K562 (cell line): ENCODE results near the gene EYA4. TPM values are rescaled to one million over a fixed set of nuclear protein-coding genes. Genes with fewer than 3 reads are reported as not detected.

Source experiments
- ATAC-seq: fragments of 200-7000 bp; cut with Tn5 transposase; 3 replicates; pipeline ENCODE4 v1.9.1; 2020; ENCODE audit warnings: moderate library complexity
- BruUV-seq: library from RNA; stranded (reverse); fragments of 400-500 nt; replicated peaks from 2 replicates; lab custom pipeline; 2021; lab: Mats Ljungman, UMichigan
- CTCF ChIA-PET: fragments of 300-600 bp; formaldehyde crosslinking; extraction: SDS; loops from one replicate; lab custom pipeline; 2021; ENCODE audit warnings: low intra/inter-chr PET ratio; lab: Yijun Ruan, JAX
- POLR2A ChIA-PET: fragments of 300-600, 350-650 bp; sonication (Branson Sonifier 250); formaldehyde crosslinking; extraction: SDS; loops from one replicate; lab custom pipeline; 2021; ENCODE audit warnings: antibody characterized with exemption, inconsistent platforms; lab: Yijun Ruan, JAX
- DNase-seq, 4 experiments: peaks; one replicate each; pipeline versions ENCODE4 v3.0.0 to v3.0.0-alpha.2; 2011 to 2018; ENCODE audit warnings: low spot score in 3 of 4, mixed read lengths in 3 of 4; ENCODE audit errors: extremely low read depth in 1 of 4
- FAIRE-seq: peaks from 2 replicates; lab custom pipeline; 2011; peaks lifted over from hg19 to GRCh38; lab: Jason Lieb, UNC
- H2AFZ ChIP-seq: 2 replicates; pipeline ENCODE4 v1.6.0; 2011; ENCODE audit warnings: low read depth, low read length, control low read depth, inconsistent platforms
- H3K27ac ChIP-seq: fragments of 200-600 bp; 3 replicates; pipeline ENCODE4 v1.8.0; 2011; ENCODE audit warnings: low read depth, mild to moderate bottlenecking, control low read depth, inconsistent platforms, low read length, moderate library complexity, mixed read lengths; ENCODE audit errors: extremely low read depth
- H3K27me3 ChIP-seq, 2 experiments: fragments of 300-600 bp in 1 of 2; 2 replicates in 1 of 2; 3 replicates in 1 of 2; pipeline versions ENCODE4 v1.6.0 to v1.8.0; 2011; ENCODE audit warnings: inconsistent platforms in 2 of 2, low read length in 2 of 2, mild to moderate bottlenecking in 1 of 2, mixed read lengths in 1 of 2, moderate library complexity in 1 of 2; ENCODE audit not compliant: control insufficient read depth in 2 of 2, insufficient read depth in 2 of 2
- H3K36me3 ChIP-seq: fragments of 300-600 bp; 3 replicates; pipeline ENCODE4 v1.8.0; 2011; ENCODE audit warnings: mild to moderate bottlenecking, low read length, inconsistent platforms; ENCODE audit not compliant: control insufficient read depth, insufficient read depth
- H3K4me1 ChIP-seq, 2 experiments: fragments of 200-600 bp in 1 of 2; replicated peaks in 1 of 2; 2 replicates in 1 of 2; 3 replicates in 1 of 2; pipeline versions ENCODE4 v1.5.1 to v1.8.0; 2011; ENCODE audit warnings: inconsistent platforms in 2 of 2, low read length in 2 of 2, mild to moderate bottlenecking in 1 of 2, mixed read lengths in 1 of 2, moderate library complexity in 1 of 2; ENCODE audit not compliant: control insufficient read depth in 2 of 2, insufficient read depth in 2 of 2
- H3K4me2 ChIP-seq: 2 replicates; pipeline ENCODE4 v1.6.1; 2011; ENCODE audit warnings: low read length, control low read depth, inconsistent platforms, mixed read lengths; ENCODE audit not compliant: insufficient read depth
- H3K4me3 ChIP-seq: fragments of 200-600 bp; sonication (generic), shearing (Covaris generic); 2 replicates; pipeline ENCODE4 v1.5.1; 2016; ENCODE audit warnings: control low read depth, inconsistent platforms
- H3K79me2 ChIP-seq: fragments of 200-600 bp; 3 replicates; pipeline ENCODE4 v1.8.0; 2011; ENCODE audit warnings: low read length, inconsistent platforms; ENCODE audit not compliant: control insufficient read depth, insufficient read depth
- H3K9ac ChIP-seq, 2 experiments: 2 replicates each; pipeline versions ENCODE4 v1.6.0 to v1.6.1; 2011; ENCODE audit warnings: low read depth in 2 of 2, low read length in 2 of 2, control low read depth in 1 of 2, inconsistent platforms in 1 of 2, mild to moderate bottlenecking in 1 of 2, mixed read lengths in 1 of 2; ENCODE audit not compliant: insufficient read depth in 1 of 2
- H3K9me1 ChIP-seq: one replicate; pipeline ENCODE4 v1.6.0; 2011; ENCODE audit warnings: inconsistent platforms, mild to moderate bottlenecking, low read length, moderate library complexity; ENCODE audit not compliant: control insufficient read depth, insufficient read depth
- H3K9me3 ChIP-seq: replicated peaks from 2 replicates; pipeline ENCODE4 v1.5.1; 2011; ENCODE audit warnings: low read depth, low read length, inconsistent platforms; ENCODE audit not compliant: control insufficient read depth, insufficient read depth
- H4K20me1 ChIP-seq: replicated peaks from 2 replicates; pipeline ENCODE4 v1.6.1; 2011; ENCODE audit warnings: low read length, inconsistent platforms, mixed read lengths; ENCODE audit not compliant: control insufficient read depth, insufficient read depth
- BRD4 ChIP-seq: fragments of 200-600 bp; sonication (generic); IDR thresholded peaks from 2 replicates; pipeline ENCODE4 v1.6.1; 2017; ENCODE audit warnings: inconsistent platforms
- GABPA ChIP-seq: fragments of 200-800 bp; sonication (Bioruptor generic); conservative IDR thresholded peaks from 2 replicates; pipeline ENCODE4 v1.6.1; 2016; ENCODE audit warnings: low read depth, missing genetic modification characterization, missing compliant biosample characterization
- MCM2 ChIP-seq: fragments of 450-650 bp; IDR thresholded peaks from 2 replicates; pipeline ENCODE4 v1.6.1; 2017; ENCODE audit warnings: low read depth, mild to moderate bottlenecking
- MEIS2 ChIP-seq: fragments of 450-650 bp; IDR thresholded peaks from 2 replicates; pipeline ENCODE4 v1.6.1; 2014; ENCODE audit warnings: mild to moderate bottlenecking; ENCODE audit not compliant: partially characterized antibody
- PTBP1 ChIP-seq: fragments of 200-400 bp; formaldehyde crosslinking; IDR thresholded peaks from 2 replicates; pipeline ENCODE4 v1.6.1; 2017; ENCODE audit warnings: low read depth, low read length
- RBM17 ChIP-seq: fragments of 200-400 bp; formaldehyde crosslinking; IDR thresholded peaks from 2 replicates; pipeline ENCODE4 v1.6.1; 2017; ENCODE audit warnings: low read depth, mild to moderate bottlenecking, low read length, borderline replicate concordance
- TEAD2 ChIP-seq: fragments of 450-650 bp; IDR thresholded peaks from 2 replicates; pipeline ENCODE4 v1.6.1; 2016; ENCODE audit warnings: missing genetic modification characterization, control low read depth, missing compliant biosample characterization
- ZBTB7A ChIP-seq: IDR thresholded peaks from 2 replicates; pipeline ENCODE4 v1.6.1; 2011; ENCODE audit warnings: low read depth, mild to moderate bottlenecking, low read length, moderate library complexity, borderline replicate concordance; ENCODE audit not compliant: control insufficient read depth
- ZKSCAN8 ChIP-seq: fragments of 200-800 bp; sonication (Bioruptor generic); IDR thresholded peaks from 2 replicates; pipeline ENCODE4 v1.6.1; 2016; ENCODE audit warnings: missing genetic modification characterization, missing compliant biosample characterization
- ZNF217 ChIP-seq: sonication (generic); formaldehyde crosslinking; IDR thresholded peaks from 2 replicates; pipeline ENCODE4 v1.8.0; 2022; ENCODE audit warnings: mild to moderate bottlenecking, missing genetic modification reagents
- ZNF445 ChIP-seq: fragments of 250-450 bp; sonication (Bioruptor Pico); IDR thresholded peaks from 2 replicates; pipeline ENCODE4 v1.4.0; 2020; ENCODE audit warnings: low read depth, mild to moderate bottlenecking, moderate library complexity
- ZNF780A ChIP-seq: fragments of 250-450 bp; sonication (Bioruptor Pico); IDR thresholded peaks from 2 replicates; pipeline ENCODE4 v1.5.0; 2021; ENCODE audit warnings: mild to moderate bottlenecking
- WGBS: fragments of 100-300 bp; shearing (Covaris generic); methylation state at CpG from one replicate; pipeline ENCODE4 v1.1.6; 2016; ENCODE audit warnings: low coverage, mixed read lengths; ENCODE audit not compliant: insufficient coverage; ENCODE audit errors: missing lambda C conversion rate; 5-methylcytosine and 5-hydroxymethylcytosine counted together
- in situ Hi-C: fragments of 300-500 bp; cut with MboI; formaldehyde crosslinking; loops from 4 replicates; pipeline ENCODE4 v1.15.0; 2018; ENCODE audit warnings: inconsistent platforms, mixed read lengths
- intact Hi-C: fragments of 100-400 bp; cut with micrococcal nuclease; formaldehyde crosslinking; loops from 2 replicates; pipeline ENCODE4 v1.14.2; 2022
- polyA plus RNA-seq, 8 experiments: library from polyadenylated mRNA; depleted of rRNA in 4 of 8; stranded (reverse) in 5 of 8; unstranded in 3 of 8; fragments of >200 nt; fragmentation: Nextera tagmentation in 2 of 8; fragmentation: Illumina TruSeq in 1 of 8; extraction: Ambion mirVana in 2 of 8; extraction: Trizol in 1 of 8; gene quantifications; 2 replicates each; pipeline versions ENCODE4 v1.2.1 to v1.2.3, GENCODE V29; 2011 to 2014; ENCODE audit warnings: inconsistent platforms in 1 of 8, missing spikeins in 1 of 8
- total RNA-seq, 7 experiments: library from RNA; depleted of rRNA in 6 of 7; stranded (reverse); fragments of >200 nt in 6 of 7; fragmentation: Illumina TruSeq in 2 of 7; extraction: Trizol in 2 of 7; gene quantifications; 2 replicates each; pipeline versions ENCODE4 v1.2.1 to v1.2.3, GENCODE V29; 2011 to 2021; ENCODE audit warnings: low replicate concordance in 1 of 7
- TF ChIP-seq, protein P1 (sequence below), 2 experiments: IDR thresholded peaks in 1 of 2; conservative IDR thresholded peaks in 1 of 2; 2 replicates each; pipeline ENCODE4 v1.6.1; 2016; ENCODE audit warnings: low read depth in 2 of 2, mild to moderate bottlenecking in 1 of 2, missing compliant biosample characterization in 1 of 2, missing genetic modification characterization in 1 of 2, moderate library complexity in 1 of 2
- TF ChIP-seq, protein P2 (sequence below), 2 experiments: fragments of 450-650 bp; IDR thresholded peaks; 2 replicates each; pipeline ENCODE4 v1.6.1; 2016
- TF ChIP-seq, protein P3 (sequence below): fragments of 250-450 bp; sonication (Bioruptor Pico); IDR thresholded peaks from 2 replicates; pipeline ENCODE4 v1.6.1; 2021; ENCODE audit warnings: mild to moderate bottlenecking
- TF ChIP-seq, protein P4 (sequence below): fragments of 450-650 bp; conservative IDR thresholded peaks from 2 replicates; pipeline ENCODE4 v1.6.1; 2016; ENCODE audit warnings: missing genetic modification characterization, low read depth, mild to moderate bottlenecking, control low read depth, missing compliant biosample characterization

EYA4 gene
- total and polyA plus RNA-seq, 9 of the 15 experiments (the other 6 are each of a cell fraction or from before 2014, with no cell fraction given) = 0.03 to 0.04 TPM; not detected in 7

DNA sequence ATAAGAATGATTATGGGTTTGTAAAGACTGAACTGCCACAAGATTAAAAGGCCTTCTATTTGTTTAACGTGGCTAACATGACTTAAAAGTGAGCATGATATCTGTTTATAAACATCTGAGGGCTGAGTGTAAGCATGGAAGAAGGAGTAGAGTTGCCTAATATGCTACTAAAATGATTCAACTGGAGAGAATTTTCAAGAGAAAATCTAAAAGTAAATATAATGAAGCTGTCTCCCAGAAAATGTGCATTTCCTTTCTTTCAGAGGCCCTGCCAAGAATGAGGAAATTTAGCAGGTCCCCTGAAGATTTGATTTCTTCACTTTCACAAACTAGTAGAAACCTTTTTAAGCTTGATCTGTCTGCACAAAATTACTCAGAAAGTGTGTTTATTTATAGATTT is 4.2 kb upstream of the EYA4 start:
- Histone ChIP-seq H4K20me1 (no peaks in the 10 kb centered on the region), H3K9me3 (no peaks in the 10 kb centered on the region; the same call in 1 of the 2 replicates), H2AFZ (no peak overlapping the region), H3K27me3 (no peaks in the 10 kb centered on the region), H3K4me2 (no peak overlapping the region), H3K9ac (no peak overlapping the region), H3K79me2 (no peaks in the 10 kb centered on the region), H3K9me1 (no peaks in the 10 kb centered on the region), H3K27ac (no peak overlapping the region), H3K4me3 (no peak overlapping the region), H3K36me3 (no peaks in the 10 kb centered on the region), H3K4me1 (no peaks in the 10 kb centered on the region; a peak in 1 of 5 replicates)
- FAIRE-seq (no peak), ATAC-seq (no peak), DNase-seq (no peak)
- ChIA-PET POLR2A (no interaction called here), CTCF (no interaction called here)
- in situ Hi-C loops = no loop called here
- WGBS = 0% methylated on average over 1 of the region's 1 CpG
- intact Hi-C loops = no loop called here
- no TSS peak for BruUV-seq
- TF ChIP-seq, protein P1, sequence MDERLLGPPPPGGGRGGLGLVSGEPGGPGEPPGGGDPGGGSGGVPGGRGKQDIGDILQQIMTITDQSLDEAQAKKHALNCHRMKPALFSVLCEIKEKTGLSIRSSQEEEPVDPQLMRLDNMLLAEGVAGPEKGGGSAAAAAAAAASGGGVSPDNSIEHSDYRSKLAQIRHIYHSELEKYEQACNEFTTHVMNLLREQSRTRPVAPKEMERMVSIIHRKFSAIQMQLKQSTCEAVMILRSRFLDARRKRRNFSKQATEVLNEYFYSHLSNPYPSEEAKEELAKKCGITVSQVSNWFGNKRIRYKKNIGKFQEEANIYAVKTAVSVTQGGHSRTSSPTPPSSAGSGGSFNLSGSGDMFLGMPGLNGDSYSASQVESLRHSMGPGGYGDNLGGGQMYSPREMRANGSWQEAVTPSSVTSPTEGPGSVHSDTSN (CRISPR knock-in tag; IDR thresholded peaks at IDR 0.05; ENCODE audit: low read depth) = no peak
- TF ChIP-seq, protein P1 (tag; conservative IDR thresholded peaks at IDR 0.05; ENCODE audit: low read depth) = no peak
- TF ChIP-seq RBM17 (no peak), ZKSCAN8 (no peak), ZNF780A (CRISPR knock-in tag) (no peak), ZNF445 (CRISPR knock-in tag) (no peak), TEAD2 (no peak), MCM2 (no peak), MEIS2 (no peak), ZBTB7A (no peak), GABPA (tag) (no peak), ZNF217 (CRISPR knock-in tag) (no peak), BRD4 (no peak), PTBP1 (no peak)
- TF ChIP-seq, protein P2, sequence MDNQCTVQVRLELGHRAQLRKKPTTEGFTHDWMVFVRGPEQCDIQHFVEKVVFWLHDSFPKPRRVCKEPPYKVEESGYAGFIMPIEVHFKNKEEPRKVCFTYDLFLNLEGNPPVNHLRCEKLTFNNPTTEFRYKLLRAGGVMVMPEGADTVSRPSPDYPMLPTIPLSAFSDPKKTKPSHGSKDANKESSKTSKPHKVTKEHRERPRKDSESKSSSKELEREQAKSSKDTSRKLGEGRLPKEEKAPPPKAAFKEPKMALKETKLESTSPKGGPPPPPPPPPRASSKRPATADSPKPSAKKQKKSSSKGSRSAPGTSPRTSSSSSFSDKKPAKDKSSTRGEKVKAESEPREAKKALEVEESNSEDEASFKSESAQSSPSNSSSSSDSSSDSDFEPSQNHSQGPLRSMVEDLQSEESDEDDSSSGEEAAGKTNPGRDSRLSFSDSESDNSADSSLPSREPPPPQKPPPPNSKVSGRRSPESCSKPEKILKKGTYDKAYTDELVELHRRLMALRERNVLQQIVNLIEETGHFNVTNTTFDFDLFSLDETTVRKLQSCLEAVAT (IDR thresholded peaks at IDR 0.05) = no peak
- TF ChIP-seq, protein P3, sequence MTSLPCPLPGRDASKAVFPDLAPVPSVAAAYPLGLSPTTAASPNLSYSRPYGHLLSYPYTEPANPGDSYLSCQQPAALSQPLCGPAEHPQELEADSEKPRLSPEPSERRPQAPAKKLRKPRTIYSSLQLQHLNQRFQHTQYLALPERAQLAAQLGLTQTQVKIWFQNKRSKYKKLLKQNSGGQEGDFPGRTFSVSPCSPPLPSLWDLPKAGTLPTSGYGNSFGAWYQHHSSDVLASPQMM (CRISPR knock-in tag) = no peak
- TF ChIP-seq, protein P4, sequence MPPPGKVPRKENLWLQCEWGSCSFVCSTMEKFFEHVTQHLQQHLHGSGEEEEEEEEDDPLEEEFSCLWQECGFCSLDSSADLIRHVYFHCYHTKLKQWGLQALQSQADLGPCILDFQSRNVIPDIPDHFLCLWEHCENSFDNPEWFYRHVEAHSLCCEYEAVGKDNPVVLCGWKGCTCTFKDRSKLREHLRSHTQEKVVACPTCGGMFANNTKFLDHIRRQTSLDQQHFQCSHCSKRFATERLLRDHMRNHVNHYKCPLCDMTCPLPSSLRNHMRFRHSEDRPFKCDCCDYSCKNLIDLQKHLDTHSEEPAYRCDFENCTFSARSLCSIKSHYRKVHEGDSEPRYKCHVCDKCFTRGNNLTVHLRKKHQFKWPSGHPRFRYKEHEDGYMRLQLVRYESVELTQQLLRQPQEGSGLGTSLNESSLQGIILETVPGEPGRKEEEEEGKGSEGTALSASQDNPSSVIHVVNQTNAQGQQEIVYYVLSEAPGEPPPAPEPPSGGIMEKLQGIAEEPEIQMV (tag) = no peak
